Measurements from ENCODE around the gene EGF.
A peak's percentile ranks its signal among the peaks of the same experiment; 100 is the strongest.

Gene EGF

DNA sequence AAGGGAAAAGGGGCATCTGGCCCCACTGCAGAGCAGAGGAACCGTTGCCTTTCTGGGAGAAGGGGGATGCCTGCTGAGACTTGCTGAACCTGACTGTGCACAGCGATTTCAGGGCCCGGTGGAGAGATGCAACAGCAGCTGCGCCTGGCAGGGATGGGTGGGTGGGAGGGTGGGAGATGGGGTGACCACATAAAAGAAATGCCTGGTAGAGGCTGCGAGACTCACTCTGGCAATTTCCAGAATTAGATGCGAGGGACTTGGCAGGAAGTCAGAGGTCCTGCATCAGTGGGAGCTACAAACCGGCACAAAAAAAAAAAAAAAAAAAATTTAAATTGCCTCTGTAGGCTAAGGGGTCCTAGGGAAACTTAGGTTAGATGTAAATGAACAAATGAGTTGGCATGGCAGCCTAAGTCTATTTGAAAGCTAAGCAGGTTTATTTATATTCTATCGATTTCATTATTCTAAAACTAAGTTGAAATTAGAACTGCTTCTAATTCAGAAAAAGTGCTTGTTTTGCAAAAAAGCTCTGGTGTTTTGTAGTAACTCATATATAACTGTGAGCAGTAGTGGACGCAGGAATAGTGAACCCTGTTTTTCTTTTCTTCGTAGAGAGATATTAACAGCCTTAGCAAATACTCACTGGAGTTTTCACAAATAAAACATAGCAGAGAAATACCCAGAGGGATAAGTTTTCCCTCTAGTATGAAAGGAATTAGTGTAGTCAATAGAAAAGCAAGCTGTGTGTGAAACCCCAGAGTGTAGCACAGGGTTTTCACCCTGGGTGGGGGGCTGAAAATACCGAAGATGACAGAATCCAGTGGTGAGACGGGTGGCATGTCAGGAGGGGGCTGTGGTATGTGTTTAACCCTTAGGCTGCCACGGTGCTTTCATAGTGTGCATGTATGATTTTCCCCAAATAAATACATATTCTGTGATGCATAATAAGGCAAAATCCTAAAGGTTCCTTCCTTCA is 130.1 kb downstream of the EGF start:
- no peak for DNase-seq

DNA sequence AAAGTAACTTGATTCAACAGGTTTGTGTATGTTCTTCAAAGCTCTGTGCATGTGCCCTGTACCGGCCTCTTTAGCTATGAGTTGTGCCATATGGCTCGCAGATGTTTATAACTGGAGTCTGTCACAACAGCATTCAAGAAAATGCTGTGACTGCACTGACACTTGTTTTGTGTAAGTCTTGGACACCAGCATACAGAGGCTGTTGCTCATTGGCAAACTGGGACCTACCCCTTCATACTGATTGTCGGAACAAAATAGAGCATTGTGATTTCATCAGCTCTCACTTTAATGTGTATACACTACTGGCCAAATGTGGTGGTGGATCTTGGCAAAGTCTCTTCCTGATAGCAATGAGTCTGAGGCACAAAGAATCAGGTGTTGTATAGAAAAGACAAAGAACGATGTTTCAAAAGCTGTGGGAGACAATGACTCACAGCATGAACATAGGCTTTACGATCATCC is 133.9 kb downstream of the EGF start:
- no peak for DNase-seq

DNA sequence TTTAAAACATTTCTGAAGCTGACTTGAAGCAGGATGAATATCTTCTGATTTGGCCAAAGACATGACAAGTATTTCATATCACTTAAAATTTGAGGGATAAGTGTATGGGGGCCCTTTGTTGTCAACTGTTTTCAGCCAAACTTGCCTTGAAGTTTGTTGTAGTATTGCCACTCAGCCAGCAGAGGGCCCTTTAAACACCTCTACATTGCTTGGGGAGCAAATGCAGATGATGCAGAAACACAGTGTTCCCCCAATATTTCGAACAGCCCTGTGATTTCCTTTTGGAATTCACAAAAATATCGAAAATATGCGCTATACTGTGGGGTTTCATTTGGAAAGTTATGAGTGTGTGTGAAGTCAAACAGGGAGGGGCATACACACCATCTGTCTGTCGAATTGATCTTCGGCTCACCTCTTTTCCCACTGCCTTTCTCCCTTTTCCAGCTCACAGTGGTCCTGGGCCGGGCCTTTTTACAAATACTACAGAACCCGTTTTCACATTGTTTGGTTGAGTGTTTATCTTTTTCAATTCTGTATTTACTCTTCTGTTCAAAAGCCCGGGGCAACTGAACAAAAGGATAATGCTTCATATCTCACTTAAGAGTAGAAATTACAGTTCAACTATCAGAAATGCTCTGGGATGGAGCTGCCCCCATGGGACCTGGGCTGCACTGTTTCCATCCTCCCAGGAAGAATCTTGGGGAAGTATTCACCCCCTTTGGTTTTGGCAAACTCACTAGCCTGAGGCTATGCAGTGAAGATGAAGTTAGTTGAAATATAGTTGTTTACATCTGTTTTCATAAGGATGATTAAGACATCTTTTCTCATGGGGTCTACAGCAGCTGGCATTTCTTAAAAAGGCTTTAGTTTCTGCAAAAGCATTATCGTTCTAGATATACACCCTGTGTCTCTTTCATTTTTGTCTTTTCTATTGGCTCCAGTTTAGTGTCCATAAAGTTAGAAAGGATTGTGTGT is 137.6 kb downstream of the EGF start:
- DNase-seq, result peak; percentile 61

GRCh38 chr4:110055158-110055768 is 142.6 kb downstream of the EGF start:
- peak; percentile 17 for DNase-seq

DNA sequence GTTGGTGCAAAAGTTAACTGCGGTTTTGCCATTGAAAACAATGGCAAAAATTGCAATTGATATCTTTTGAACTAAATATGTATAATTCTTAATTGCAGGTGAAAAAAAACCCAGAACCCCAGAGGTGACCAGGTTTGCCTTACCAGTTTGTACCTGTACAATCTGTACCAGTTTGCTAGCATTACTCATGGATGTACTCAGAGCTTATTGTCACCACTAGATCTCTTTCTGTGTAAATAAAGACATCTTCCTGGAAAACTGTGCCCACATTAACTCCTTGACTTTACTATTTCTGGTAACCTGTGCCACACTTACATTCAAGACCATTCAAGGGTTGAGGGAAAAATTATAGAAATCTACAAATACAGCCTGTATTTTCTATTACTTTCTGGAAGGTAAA is 146.0 kb downstream of the EGF start:
- DNase-seq, result no peak

DNA sequence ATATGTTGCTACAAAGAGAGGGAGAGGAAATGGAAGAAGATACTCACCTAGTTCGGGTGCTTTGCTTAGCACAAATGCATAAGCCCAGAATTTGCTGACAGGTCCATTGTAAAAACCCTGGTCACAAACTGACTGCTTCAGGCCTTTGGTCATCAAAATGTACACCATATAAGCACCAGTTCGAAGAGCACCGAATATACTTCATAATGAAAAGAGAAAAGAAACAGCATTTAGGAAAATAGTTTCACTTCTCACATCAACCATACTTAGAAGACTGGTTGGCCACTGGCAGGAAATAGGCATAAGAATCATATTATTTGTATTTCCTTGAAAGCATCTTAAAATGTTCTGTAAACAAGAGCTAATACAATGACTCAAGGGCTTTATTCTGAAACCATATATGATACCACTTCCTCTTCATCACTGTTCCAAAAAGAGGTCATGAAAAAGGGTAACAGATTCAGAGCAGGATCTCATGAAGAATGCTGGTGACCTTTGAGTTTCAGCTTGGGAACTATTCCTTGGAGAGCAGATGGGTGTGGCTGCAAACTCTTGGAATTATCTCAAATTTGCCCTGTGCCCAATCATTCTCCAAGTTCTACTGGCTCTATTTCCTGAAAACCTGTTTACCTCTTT is 147.0 kb downstream of the EGF start:
- no peak for DNase-seq

- no peak for DNase-seq
Measured at GRCh38 chr4:110061076-110061475, 148.4 kb downstream of the EGF start.
